ENCODE results near the gene MAPK8IP1. TPM values are rescaled to one million over a fixed set of nuclear protein-coding genes. Genes with fewer than 3 reads are reported as not detected.

MAPK8IP1 gene
- total and polyA plus RNA-seq, 2 donors (not counting 1 experiment from before 2014, with no cell fraction given) = 2.1 to 4.0 TPM

DNA sequence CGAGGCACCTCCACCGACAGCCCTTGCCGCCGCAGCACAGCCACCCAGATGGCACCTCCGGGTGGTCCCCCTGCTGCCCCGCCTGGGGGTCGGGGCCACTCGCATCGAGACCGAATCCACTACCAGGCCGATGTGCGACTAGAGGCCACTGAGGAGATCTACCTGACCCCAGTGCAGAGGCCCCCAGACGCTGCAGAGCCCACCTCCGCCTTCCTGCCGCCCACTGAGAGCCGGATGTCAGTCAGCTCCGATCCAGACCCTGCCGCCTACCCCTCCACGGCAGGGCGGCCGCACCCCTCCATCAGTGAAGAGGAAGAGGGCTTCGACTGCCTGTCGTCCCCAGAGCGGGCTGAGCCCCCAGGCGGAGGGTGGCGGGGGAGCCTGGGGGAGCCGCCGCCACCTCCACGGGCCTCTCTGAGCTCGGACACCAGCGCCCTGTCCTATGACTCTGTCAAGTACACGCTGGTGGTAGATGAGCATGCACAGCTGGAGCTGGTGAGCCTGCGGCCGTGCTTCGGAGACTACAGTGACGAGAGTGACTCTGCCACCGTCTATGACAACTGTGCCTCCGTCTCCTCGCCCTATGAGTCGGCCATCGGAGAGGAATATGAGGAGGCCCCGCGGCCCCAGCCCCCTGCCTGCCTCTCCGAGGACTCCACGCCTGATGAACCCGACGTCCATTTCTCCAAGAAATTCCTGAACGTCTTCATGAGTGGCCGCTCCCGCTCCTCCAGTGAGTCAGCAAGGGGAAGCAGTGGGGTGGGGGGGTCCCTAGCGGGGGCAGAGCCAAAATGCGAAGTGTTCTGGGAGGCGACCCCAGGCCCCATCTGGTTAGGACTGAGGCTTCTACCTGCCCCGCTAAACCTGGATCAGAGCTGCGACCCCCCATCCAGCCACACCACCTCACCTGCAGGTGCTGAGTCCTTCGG is 17.3 kb downstream of the MAPK8IP1 start:
- H3K27ac Mint-ChIP-seq = no peak overlapping the region
- peaks cover 9% of the 10 kb centered on the region for H3K27me3 Mint-ChIP-seq
- H3K4me3 Mint-ChIP-seq = no peak overlapping the region
- Histone ChIP-seq H3K9ac (ENCODE audit: low read length) (no peak overlapping the region), H3K9me3 (ENCODE audit: control extremely low read depth in 1 of 3, control insufficient read depth in 2 of 3, insufficient read depth in 1 of 3, low read length in 2 of 3) (peaks cover 0 to 8% (median 0%) of the 10 kb centered on the region in 3 donors), H3K27me3 (replicated peaks in 1 of 4; ENCODE audit: control extremely low read depth in 1 of 4, control insufficient read depth in 3 of 4, insufficient read depth in 4 of 4, low read length in 3 of 4) (peaks cover 0 to 25% (median 9%) of the 10 kb centered on the region in 4 experiments), H3K4me2 (replicated peaks; ENCODE audit: low read depth, low read length, poor library complexity, severe bottlenecking) (no peak overlapping the region), H3K79me2 (ENCODE audit: control insufficient read depth, insufficient read depth, low read length) (no peaks in the 10 kb centered on the region), H4K20me1 (ENCODE audit: control insufficient read depth, insufficient read depth, low read length, poor library complexity, severe bottlenecking) (no peaks in the 10 kb centered on the region), H3K27ac (ENCODE audit: low read length in 2 of 2) (no peak overlapping the region), H3K4me1 (ENCODE audit: control insufficient read depth in 2 of 2, insufficient read depth in 2 of 2, low read length in 2 of 2) (peaks cover 12 to 30% of the 10 kb centered on the region in 2 donors), H3K4me3 (ENCODE audit: control extremely low read depth in 1 of 5, extremely low read depth in 1 of 5, insufficient read depth in 1 of 5, low read depth in 2 of 5, low read length in 4 of 5) (no peak overlapping the region), H2AFZ (ENCODE audit: insufficient read depth, low read depth, low read length, poor library complexity, severe bottlenecking) (no peak overlapping the region), H3K36me3 (replicated peaks in 1 of 2; ENCODE audit: control extremely low read depth in 1 of 2, control insufficient read depth in 1 of 2, extremely low read depth in 1 of 2, insufficient read depth in 2 of 2, low read length in 1 of 2) (no peaks in the 10 kb centered on the region)
- ATAC-seq (ENCODE audit: low read depth) (no peak), DNase-seq (no peak)
- TF ChIP-seq EZH2 (IDR thresholded peaks at IDR 0.05; ENCODE audit: borderline replicate concordance, insufficient read depth, low read depth, low read length, poor library complexity, severe bottlenecking) = no peak
- TF ChIP-seq, protein P1, sequence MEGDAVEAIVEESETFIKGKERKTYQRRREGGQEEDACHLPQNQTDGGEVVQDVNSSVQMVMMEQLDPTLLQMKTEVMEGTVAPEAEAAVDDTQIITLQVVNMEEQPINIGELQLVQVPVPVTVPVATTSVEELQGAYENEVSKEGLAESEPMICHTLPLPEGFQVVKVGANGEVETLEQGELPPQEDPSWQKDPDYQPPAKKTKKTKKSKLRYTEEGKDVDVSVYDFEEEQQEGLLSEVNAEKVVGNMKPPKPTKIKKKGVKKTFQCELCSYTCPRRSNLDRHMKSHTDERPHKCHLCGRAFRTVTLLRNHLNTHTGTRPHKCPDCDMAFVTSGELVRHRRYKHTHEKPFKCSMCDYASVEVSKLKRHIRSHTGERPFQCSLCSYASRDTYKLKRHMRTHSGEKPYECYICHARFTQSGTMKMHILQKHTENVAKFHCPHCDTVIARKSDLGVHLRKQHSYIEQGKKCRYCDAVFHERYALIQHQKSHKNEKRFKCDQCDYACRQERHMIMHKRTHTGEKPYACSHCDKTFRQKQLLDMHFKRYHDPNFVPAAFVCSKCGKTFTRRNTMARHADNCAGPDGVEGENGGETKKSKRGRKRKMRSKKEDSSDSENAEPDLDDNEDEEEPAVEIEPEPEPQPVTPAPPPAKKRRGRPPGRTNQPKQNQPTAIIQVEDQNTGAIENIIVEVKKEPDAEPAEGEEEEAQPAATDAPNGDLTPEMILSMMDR (IDR thresholded peaks at IDR 0.05) = no peak
- intact Hi-C loops (cut with micrococcal nuclease) = no loop called here
- H3K4me1 Mint-ChIP-seq = peaks cover 22% of the 10 kb centered on the region
- ChIA-PET POLR2A (no interaction called here), CTCF (no interaction called here)
- no peaks in the 10 kb centered on the region for H3K9me3 Mint-ChIP-seq (ENCODE audit: insufficient read depth)
- WGBS (ENCODE audit: insufficient coverage) = 94% methylated on average over 53 of the region's 56 CpGs

DNA sequence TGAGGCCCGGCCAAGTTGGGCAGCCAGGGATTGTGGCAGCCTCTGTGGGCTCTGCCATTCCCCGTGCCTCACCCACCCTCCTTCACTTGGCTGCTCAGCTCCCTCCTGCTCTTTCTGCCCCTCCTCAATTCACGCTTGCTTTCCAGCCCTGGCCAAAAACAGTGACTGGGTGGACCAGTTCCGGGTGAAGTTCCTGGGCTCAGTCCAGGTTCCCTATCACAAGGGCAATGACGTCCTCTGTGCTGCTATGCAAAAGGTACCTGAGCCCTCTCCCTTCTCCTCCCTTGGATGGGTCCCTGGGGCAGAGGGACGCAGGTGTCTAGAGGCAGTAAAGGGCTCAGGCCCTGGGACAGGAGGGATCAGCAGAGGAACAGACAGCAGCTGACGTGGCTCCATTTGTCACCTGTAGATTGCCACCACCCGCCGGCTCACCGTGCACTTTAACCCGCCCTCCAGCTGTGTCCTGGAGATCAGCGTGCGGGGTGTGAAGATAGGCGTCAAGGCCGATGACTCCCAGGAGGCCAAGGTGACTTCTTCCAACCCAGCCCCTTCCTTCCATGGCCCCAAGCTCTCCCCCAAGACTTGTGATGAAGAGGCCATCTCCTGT is 19.0 kb downstream of the MAPK8IP1 start:
- ATAC-seq (ENCODE audit: low read depth) (no peak), DNase-seq (no peak)
- Histone ChIP-seq H3K9me3 (ENCODE audit: control extremely low read depth in 1 of 3, control insufficient read depth in 2 of 3, insufficient read depth in 1 of 3, low read length in 2 of 3) (no peaks in the 10 kb centered on the region), H3K9ac (ENCODE audit: low read length) (no peak overlapping the region), H2AFZ (ENCODE audit: insufficient read depth, low read depth, low read length, poor library complexity, severe bottlenecking) (no peak overlapping the region), H3K4me1 (ENCODE audit: control insufficient read depth in 2 of 2, insufficient read depth in 2 of 2, low read length in 2 of 2) (peaks cover 5 to 21% of the 10 kb centered on the region in 2 donors), H3K27ac (ENCODE audit: low read length in 2 of 2) (no peak overlapping the region), H3K27me3 (replicated peaks in 1 of 4; ENCODE audit: control extremely low read depth in 1 of 4, control insufficient read depth in 3 of 4, insufficient read depth in 4 of 4, low read length in 3 of 4) (peaks cover 0 to 9% (median 2%) of the 10 kb centered on the region in 4 experiments), H3K4me3 (ENCODE audit: control extremely low read depth in 1 of 5, extremely low read depth in 1 of 5, insufficient read depth in 1 of 5, low read depth in 2 of 5, low read length in 4 of 5) (no peak overlapping the region), H4K20me1 (ENCODE audit: control insufficient read depth, insufficient read depth, low read length, poor library complexity, severe bottlenecking) (peaks cover 5% of the 10 kb centered on the region), H3K36me3 (replicated peaks in 1 of 2; ENCODE audit: control extremely low read depth in 1 of 2, control insufficient read depth in 1 of 2, extremely low read depth in 1 of 2, insufficient read depth in 2 of 2, low read length in 1 of 2) (peaks cover 0 to 5% of the 10 kb centered on the region in 2 experiments), H3K4me2 (replicated peaks; ENCODE audit: low read depth, low read length, poor library complexity, severe bottlenecking) (no peak overlapping the region), H3K79me2 (ENCODE audit: control insufficient read depth, insufficient read depth, low read length) (no peaks in the 10 kb centered on the region)
- ChIA-PET POLR2A (no interaction called here), CTCF (no interaction called here)
- Mint-ChIP-seq H3K27ac (no peak overlapping the region), H3K9me3 (ENCODE audit: insufficient read depth) (no peaks in the 10 kb centered on the region), H3K27me3 (peaks cover 4% of the 10 kb centered on the region), H3K4me1 (peaks cover 18% of the 10 kb centered on the region), H3K4me3 (no peak overlapping the region)
- whole genome bisulfite sequencing (ENCODE audit: insufficient coverage) = 87% methylated on average over 15 of the region's 15 CpGs
- intact Hi-C loops (cut with micrococcal nuclease) = no loop called here
- TF ChIP-seq, protein P1 (IDR thresholded peaks at IDR 0.05) = no peak

All from B cell (primary cell).